Liver (tissue), 9 donors: ENCODE measurements around the gene GLI3. TPM values are rescaled to one million over a fixed set of nuclear protein-coding genes. Genes with fewer than 3 reads are reported as not detected.

ENCODE experiments used
- DNase-seq: peaks from one replicate; pipeline ENCODE4 v3.0.0-alpha.2; 2017; ENCODE audit warnings: low spot score
- H3K27ac ChIP-seq, 2 donors: one replicate each; pipeline ENCODE4 v1.7.0; 2013; ENCODE audit warnings: inconsistent platforms in 2 of 2, low read length in 2 of 2, control low read depth in 1 of 2, low read depth in 1 of 2, mild to moderate bottlenecking in 1 of 2
- H3K27me3 ChIP-seq, 4 donors: one replicate each; pipeline versions ENCODE4 v1.6.1 to v1.7.0; 2013; ENCODE audit warnings: low read length in 3 of 4, inconsistent platforms in 1 of 4, mild to moderate bottlenecking in 1 of 4, moderate library complexity in 1 of 4; ENCODE audit not compliant: control insufficient read depth in 4 of 4, insufficient read depth in 4 of 4
- H3K36me3 ChIP-seq, 4 donors: one replicate each; pipeline versions ENCODE4 v1.6.1 to v1.7.0; 2013; ENCODE audit warnings: low read length in 3 of 4, mild to moderate bottlenecking in 3 of 4, low read depth in 1 of 4, moderate library complexity in 1 of 4; ENCODE audit not compliant: control insufficient read depth in 4 of 4, insufficient read depth in 3 of 4
- H3K4me1 ChIP-seq, 4 donors: one replicate each; pipeline versions ENCODE4 v1.6.1 to v1.7.0; 2013; ENCODE audit warnings: low read length in 3 of 4, mild to moderate bottlenecking in 3 of 4, moderate library complexity in 1 of 4; ENCODE audit not compliant: control insufficient read depth in 4 of 4, insufficient read depth in 4 of 4
- H3K4me3 ChIP-seq, 3 donors: one replicate each; pipeline versions ENCODE4 v1.6.1 to v1.7.0; 2013; ENCODE audit warnings: low read length in 3 of 3, control low read depth in 1 of 3, low read depth in 1 of 3, mild to moderate bottlenecking in 1 of 3
- H3K9ac ChIP-seq, 2 donors: one replicate each; pipeline ENCODE4 v1.7.0; 2013; ENCODE audit warnings: low read length in 2 of 2, mild to moderate bottlenecking in 2 of 2, moderate library complexity in 2 of 2, control low read depth in 1 of 2, low read depth in 1 of 2
- H3K9me3 ChIP-seq, 4 donors: one replicate each; pipeline versions ENCODE4 v1.6.1 to v1.7.0; 2013; ENCODE audit warnings: low read length in 3 of 4; ENCODE audit not compliant: control insufficient read depth in 4 of 4
- FOXA2 ChIP-seq: IDR thresholded peaks from 2 replicates; pipeline ENCODE4 v1.6.1; 2016; ENCODE audit warnings: antibody characterized with exemption
- GABPA ChIP-seq, 2 donors: IDR thresholded peaks in 1 of 2; conservative IDR thresholded peaks in 1 of 2; 2 replicates each; pipeline ENCODE4 v1.6.1; 2016; ENCODE audit warnings: antibody characterized with exemption in 2 of 2, mild to moderate bottlenecking in 1 of 2, moderate library complexity in 1 of 2
- HNF4A ChIP-seq, 2 donors: conservative IDR thresholded peaks; 2 replicates each; pipeline ENCODE4 v1.6.1; 2016; ENCODE audit warnings: antibody characterized with exemption in 2 of 2, mild to moderate bottlenecking in 2 of 2
- JUND ChIP-seq, 2 donors: IDR thresholded peaks; 2 replicates each; pipeline ENCODE4 v1.6.1; 2016; ENCODE audit warnings: antibody characterized with exemption in 2 of 2
- NR2F2 ChIP-seq: IDR thresholded peaks from 2 replicates; pipeline ENCODE4 v1.6.1; 2016; ENCODE audit warnings: antibody characterized with exemption
- RAD21 ChIP-seq, 2 donors: IDR thresholded peaks; 2 replicates each; pipeline ENCODE4 v1.6.1; 2016; ENCODE audit warnings: antibody characterized with exemption in 2 of 2, mild to moderate bottlenecking in 2 of 2
- RXRA ChIP-seq, 2 donors: IDR thresholded peaks; 2 replicates each; pipeline ENCODE4 v1.6.1; 2017 to 2018; ENCODE audit warnings: antibody characterized with exemption in 2 of 2, mild to moderate bottlenecking in 1 of 2
- SP1 ChIP-seq: IDR thresholded peaks from 2 replicates; pipeline ENCODE4 v1.6.1; 2018; ENCODE audit warnings: antibody characterized with exemption, mild to moderate bottlenecking
- TAF1 ChIP-seq: conservative IDR thresholded peaks from 2 replicates; pipeline ENCODE4 v1.6.1; 2016; ENCODE audit warnings: antibody characterized with exemption, mild to moderate bottlenecking
- WGBS: extraction: QIAGEN DNeasy Blood & Tissue Kit; methylation state at CpG from one replicate; pipeline ENCODE4 v1.1.7; 2013; 5-methylcytosine and 5-hydroxymethylcytosine counted together
- polyA plus RNA-seq, 2 donors: library from polyadenylated mRNA; stranded (reverse) in 1 of 2; unstranded in 1 of 2; fragments of 200-250 nt in 1 of 2; fragments of >200 nt in 1 of 2; fragmentation: Nextera tagmentation in 1 of 2; extraction: Ambion mirVana in 1 of 2; gene quantifications; one replicate each; pipeline versions ENCODE4 v1.2.1 to v1.2.3, GENCODE V29; 2013 to 2015
- total RNA-seq, 2 donors: library from RNA; depleted of rRNA; stranded (reverse); fragments of >200 nt; gene quantifications; one replicate each; pipeline ENCODE4 v1.2.3, GENCODE V29; 2014
- TF ChIP-seq, protein P1 (sequence below): IDR thresholded peaks from 2 replicates; pipeline ENCODE4 v1.6.1; 2016; ENCODE audit warnings: antibody characterized with exemption
- TF ChIP-seq, protein P2 (sequence below): IDR thresholded peaks from 2 replicates; pipeline ENCODE4 v1.6.1; 2016; ENCODE audit warnings: antibody characterized with exemption, mild to moderate bottlenecking
- TF ChIP-seq, protein P3 (sequence below): fragments of 150-350 bp; IDR thresholded peaks from 2 replicates; pipeline ENCODE4 v1.5.1; 2017; ENCODE audit warnings: improper control_type of control experiment, low read depth, low read length; ENCODE audit not compliant: missing input control
- donor health status: healthy.
- donor health status: healthy.
- donor health status: healthy.
- donor health status: healthy.
- donor health status: healthy.

Gene GLI3
- total and polyA plus RNA-seq, 4 donors, result 0.09 to 0.42 (median 0.26) TPM

- H3K27me3 ChIP-seq, result no peaks in the 10 kb centered on the region
- TF ChIP-seq HNF4A (conservative IDR thresholded peaks at IDR 0.05), result no peak
- H3K4me3 ChIP-seq, result no peak overlapping the region
- H3K27ac ChIP-seq, result no peak overlapping the region
- H3K9ac ChIP-seq, result no peak overlapping the region
- DNase-seq, result no peak
- H3K36me3 ChIP-seq, result no peaks in the 10 kb centered on the region
- H3K9me3 ChIP-seq, result no peaks in the 10 kb centered on the region
- H3K4me1 ChIP-seq, result no peaks in the 10 kb centered on the region
- WGBS, result 72% methylated on average over 11 of the region's 11 CpGs
Observed at GRCh38 chr7:42068554-42069280, 168.3 kb downstream of the GLI3 start.

- WGBS, result 65% methylated on average over 7 of the region's 7 CpGs
- no peak for DNase-seq
- Histone ChIP-seq H3K27ac (no peak overlapping the region), H3K27me3 (no peaks in the 10 kb centered on the region), H3K4me1 (no peaks in the 10 kb centered on the region), H3K9ac (no peak overlapping the region), H3K36me3 (no peaks in the 10 kb centered on the region), H3K4me3 (no peak overlapping the region), H3K9me3 (no peaks in the 10 kb centered on the region)
- no peak for TF ChIP-seq GABPA (IDR thresholded peaks at IDR 0.05 in 1 of 2, conservative IDR thresholded peaks at IDR 0.05 in 1 of 2)
- TF ChIP-seq, protein P1, sequence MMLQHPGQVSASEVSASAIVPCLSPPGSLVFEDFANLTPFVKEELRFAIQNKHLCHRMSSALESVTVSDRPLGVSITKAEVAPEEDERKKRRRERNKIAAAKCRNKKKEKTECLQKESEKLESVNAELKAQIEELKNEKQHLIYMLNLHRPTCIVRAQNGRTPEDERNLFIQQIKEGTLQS, result no peak
- TF ChIP-seq SP1, result no peak
- no peak for TF ChIP-seq HNF4A (conservative IDR thresholded peaks at IDR 0.05)
- no peak for TF ChIP-seq RAD21 (IDR thresholded peaks at IDR 0.05)
- TF ChIP-seq, protein P2, sequence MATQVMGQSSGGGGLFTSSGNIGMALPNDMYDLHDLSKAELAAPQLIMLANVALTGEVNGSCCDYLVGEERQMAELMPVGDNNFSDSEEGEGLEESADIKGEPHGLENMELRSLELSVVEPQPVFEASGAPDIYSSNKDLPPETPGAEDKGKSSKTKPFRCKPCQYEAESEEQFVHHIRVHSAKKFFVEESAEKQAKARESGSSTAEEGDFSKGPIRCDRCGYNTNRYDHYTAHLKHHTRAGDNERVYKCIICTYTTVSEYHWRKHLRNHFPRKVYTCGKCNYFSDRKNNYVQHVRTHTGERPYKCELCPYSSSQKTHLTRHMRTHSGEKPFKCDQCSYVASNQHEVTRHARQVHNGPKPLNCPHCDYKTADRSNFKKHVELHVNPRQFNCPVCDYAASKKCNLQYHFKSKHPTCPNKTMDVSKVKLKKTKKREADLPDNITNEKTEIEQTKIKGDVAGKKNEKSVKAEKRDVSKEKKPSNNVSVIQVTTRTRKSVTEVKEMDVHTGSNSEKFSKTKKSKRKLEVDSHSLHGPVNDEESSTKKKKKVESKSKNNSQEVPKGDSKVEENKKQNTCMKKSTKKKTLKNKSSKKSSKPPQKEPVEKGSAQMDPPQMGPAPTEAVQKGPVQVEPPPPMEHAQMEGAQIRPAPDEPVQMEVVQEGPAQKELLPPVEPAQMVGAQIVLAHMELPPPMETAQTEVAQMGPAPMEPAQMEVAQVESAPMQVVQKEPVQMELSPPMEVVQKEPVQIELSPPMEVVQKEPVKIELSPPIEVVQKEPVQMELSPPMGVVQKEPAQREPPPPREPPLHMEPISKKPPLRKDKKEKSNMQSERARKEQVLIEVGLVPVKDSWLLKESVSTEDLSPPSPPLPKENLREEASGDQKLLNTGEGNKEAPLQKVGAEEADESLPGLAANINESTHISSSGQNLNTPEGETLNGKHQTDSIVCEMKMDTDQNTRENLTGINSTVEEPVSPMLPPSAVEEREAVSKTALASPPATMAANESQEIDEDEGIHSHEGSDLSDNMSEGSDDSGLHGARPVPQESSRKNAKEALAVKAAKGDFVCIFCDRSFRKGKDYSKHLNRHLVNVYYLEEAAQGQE, result no peak
- no peak for TF ChIP-seq FOXA2
- TF ChIP-seq TAF1, result no peak
- TF ChIP-seq JUND (IDR thresholded peaks at IDR 0.05), result no peak
- no peak for TF ChIP-seq NR2F2
Observed at GRCh38 chr7:42065942-42066341, 171.1 kb downstream of the GLI3 start.

DNA sequence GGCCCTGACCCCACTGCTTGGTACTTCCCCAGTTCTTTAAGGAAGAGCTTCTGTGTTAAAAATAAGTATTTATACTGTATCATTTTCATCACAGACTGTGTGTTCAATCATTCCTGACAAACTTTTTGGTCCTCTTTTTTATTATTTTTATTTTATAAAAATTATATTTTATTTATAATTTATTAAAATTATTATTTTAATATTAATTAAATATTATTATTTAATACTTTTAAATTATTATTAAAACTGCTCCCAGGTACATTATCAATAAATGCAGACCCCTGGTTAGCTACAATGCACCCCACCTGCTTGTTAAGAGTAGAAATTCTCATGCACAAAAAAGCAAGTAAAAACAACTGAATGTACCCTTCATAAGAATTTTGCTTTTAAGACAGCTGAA is 172.0 kb downstream of the GLI3 start:
- H3K9ac ChIP-seq, result no peak overlapping the region
- DNase-seq, result no peak

More for the DNA sequence above, 172.0 kb downstream of the GLI3 start:
- H3K9me3 ChIP-seq, result no peaks in the 10 kb centered on the region
- no peaks in the 10 kb centered on the region for H3K4me1 ChIP-seq
- H3K4me3 ChIP-seq, result no peak overlapping the region
- no peaks in the 10 kb centered on the region for H3K27me3 ChIP-seq
- no peak overlapping the region for H3K27ac ChIP-seq
- H3K36me3 ChIP-seq, result no peaks in the 10 kb centered on the region
- TF ChIP-seq RXRA (IDR thresholded peaks at IDR 0.05) (no peak), NR2F2 (no peak), JUND (IDR thresholded peaks at IDR 0.05) (no peak), SP1 (no peak), HNF4A (conservative IDR thresholded peaks at IDR 0.05) (no peak)
- TF ChIP-seq, protein P2, result no peak
- TF ChIP-seq, protein P3, sequence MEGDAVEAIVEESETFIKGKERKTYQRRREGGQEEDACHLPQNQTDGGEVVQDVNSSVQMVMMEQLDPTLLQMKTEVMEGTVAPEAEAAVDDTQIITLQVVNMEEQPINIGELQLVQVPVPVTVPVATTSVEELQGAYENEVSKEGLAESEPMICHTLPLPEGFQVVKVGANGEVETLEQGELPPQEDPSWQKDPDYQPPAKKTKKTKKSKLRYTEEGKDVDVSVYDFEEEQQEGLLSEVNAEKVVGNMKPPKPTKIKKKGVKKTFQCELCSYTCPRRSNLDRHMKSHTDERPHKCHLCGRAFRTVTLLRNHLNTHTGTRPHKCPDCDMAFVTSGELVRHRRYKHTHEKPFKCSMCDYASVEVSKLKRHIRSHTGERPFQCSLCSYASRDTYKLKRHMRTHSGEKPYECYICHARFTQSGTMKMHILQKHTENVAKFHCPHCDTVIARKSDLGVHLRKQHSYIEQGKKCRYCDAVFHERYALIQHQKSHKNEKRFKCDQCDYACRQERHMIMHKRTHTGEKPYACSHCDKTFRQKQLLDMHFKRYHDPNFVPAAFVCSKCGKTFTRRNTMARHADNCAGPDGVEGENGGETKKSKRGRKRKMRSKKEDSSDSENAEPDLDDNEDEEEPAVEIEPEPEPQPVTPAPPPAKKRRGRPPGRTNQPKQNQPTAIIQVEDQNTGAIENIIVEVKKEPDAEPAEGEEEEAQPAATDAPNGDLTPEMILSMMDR, result no peak
- TF ChIP-seq, protein P1, result no peak
